ENCODE results near the gene RASGEF1C.

Gene RASGEF1C

DNA sequence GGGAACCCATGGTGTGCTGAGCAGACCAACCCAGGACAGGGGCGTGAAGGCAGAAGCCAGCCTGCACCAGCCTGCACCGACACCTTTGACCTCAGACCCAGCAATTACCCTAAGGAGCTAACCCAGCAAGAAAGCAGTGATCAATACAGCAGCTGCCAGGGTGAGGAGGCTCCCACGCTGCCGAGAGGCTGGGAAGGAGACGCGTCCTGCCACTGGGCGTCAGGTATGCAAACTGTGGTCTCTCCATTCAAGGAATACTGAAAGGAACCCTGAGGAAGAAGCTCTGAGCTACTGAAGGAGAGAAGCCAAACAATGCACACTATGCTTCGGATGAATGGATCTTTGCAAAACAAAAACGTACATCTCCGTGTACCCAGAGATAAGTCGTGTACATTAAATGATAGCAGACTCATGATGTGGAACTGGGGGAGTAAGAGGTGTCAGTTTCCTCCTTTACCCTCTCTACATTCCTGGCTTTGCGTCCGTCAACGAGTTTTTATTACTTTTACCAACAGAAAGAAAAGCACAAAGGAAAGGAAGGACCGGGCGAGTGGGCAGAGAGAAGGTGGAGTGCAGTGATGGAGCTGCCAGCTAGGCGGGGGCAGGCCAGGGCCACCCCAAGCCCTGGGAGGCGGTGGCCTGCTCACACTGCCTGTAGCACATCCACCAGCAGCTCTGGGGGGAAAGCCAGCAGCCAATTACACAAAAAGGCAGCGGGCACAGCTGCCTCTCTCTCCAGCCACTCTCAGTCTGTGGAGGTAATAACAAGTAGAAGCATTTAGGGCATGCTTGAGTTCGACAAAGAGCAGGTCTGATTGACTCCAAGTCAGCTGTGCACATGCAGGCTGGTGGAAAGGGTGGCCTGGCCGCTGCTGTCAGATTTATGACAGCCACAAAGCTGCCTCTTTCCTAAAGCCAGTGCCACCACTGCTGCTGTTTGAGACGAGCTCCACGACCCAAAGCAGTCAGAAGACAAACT is 29.3 kb downstream of the RASGEF1C start:
- DNase-seq: peak; percentile 25

DNA sequence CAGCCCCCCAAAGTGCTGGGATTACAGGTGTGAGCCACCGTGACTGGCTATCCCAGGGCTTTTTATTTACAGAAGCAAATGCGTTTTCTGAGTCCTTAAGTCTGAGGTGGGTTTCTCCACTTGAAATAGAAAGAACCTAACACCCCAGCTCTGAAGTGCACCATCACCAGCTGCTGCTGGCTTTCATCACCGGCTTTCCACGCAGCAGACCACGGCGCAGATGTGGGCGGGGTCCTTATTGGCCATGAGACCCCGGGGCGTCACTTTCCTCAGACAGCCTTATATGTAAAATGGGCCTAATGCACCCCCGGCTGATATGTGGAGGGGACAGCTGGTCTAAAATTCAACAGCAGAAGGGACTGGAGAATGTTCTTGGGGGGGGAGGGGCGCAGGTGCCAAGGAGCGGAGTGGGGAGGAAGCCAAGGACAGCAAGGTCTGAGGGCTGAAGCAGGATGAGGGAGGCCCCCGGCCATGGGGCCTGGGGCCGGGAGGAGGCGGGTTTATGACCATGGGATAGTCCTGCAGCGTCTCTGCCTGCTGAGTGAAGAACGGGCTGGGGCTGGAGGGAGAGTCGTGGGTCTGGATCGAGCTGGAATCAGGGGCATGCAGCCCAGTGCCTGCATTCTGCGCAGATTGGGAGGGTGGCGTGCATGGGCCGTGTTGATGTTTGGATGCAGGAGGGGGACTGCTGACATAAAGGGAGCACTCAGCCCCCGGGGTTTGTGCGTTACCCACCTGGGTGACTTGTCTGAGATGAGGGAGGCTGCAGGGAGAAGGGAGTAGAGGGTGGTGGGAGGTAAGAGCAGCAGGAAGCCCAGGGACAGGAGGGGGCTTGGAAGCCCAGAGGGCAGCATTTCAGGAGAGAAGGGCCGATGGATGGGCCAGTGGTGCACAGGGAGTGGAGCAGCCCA is 30.2 kb downstream of the RASGEF1C start:
- peak; percentile 26 for DNase-seq

DNA sequence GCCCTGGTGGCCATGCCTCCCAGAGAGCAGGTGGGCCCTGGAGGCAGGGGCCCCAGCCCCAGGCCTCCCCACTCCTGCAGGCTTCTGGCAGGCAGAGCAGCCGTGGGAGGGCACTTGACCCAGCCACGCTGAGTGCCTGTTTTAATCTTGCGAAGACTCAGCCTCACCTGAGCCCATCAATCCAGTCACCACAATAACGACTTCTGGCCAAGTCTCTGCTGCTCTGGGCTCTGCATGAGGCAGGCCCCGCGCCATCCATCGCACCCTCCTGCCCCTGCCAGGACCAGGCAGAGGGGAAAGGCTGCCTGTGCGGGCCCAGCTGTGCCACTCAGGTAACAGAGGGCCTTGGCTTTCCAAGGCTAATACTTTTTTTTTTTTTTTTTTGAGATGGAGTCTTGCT is 32.8 kb downstream of the RASGEF1C start:
- DNase-seq: no peak

DNA sequence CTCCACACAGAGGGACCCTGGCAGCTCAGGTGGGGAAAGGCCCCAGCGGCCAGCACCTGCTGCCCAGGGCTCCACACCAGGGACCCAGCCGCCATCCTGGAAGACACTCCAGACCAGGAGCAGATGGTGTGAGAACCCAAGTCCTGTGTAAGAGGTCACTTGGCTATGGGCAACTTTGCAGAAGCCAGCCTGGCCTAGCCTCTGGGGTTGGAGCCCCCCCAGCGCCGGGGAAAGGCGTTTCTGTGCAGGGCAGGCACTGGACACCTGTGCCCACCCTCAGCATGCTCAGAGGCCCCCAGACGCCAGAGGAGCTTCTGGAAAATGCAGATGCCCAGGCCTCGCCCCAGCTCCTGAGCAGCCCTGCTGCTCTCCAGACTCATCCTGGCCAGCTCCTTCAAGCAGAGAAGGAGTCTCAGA is 34.0 kb downstream of the RASGEF1C start:
- no peak for DNase-seq

DNA sequence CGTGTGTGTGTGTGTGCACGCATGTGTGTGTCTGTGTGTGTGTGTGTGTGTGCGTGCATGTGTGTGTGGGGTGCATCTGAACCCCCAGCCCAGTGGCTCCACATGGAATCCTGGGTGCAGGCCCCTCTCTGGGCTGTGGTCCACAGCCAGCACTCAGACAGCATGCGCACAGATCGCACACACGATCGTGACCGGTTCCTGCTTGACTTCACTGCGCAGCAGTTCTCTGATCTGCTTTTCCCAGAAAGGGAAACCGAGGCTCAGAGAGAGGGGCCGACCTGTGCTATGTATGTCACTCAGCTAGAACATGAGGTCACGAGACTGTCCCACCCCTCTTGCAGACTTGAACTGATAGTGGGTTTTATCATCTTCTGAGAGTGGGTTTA is 34.4 kb downstream of the RASGEF1C start:
- DNase-seq: no peak

DNA sequence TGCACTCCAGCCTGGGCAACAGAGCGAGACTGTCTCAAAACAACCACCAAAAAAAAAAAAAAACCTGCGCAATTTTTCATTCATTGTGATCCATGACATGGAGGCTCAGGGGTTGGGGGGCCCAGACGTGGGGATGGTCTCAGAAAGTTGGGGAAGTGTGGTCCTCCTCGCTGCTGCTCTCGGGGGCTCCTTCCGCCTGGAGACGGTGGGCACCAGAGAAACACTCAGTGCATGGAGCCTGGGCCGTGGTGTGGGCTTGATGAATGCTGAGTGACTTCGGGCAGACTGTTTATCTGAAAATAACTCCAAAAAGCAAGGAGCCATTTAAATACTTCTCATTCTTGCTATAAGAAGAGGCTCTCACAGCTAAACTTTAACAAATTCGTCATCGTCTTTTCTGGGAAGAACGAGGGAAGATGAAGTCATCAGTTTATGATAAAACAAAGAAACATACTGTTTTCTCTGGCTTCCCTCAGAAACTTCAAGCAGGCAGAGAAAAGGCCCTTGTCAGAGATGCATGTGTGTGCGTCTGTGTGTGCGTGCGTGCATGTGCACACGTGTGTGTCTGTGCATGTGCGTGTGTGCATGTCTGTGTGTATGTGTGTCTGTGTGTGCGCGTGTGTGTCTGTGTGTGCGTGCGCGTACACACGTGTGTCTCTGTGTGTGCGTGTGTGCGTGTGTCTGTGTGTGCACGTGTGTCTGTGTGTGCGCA is 35.0 kb downstream of the RASGEF1C start:
- DNase-seq: no peak

DNA sequence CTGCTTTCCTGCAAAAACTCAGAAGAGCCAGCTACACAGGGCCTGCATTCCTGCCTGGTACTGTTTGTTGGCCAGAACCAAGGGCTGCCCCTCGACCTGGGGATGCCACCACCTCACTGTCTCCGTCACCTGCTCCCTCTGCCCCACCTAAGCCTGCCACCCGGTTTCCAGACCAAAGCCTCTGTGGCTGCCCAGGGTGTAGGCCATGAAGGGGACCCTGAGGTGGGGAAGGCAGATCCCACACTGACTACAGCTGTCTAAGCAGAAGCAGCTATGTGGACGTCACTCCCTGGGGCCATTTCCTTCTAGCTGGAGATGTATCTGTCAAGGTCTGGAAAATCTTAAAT is 35.8 kb downstream of the RASGEF1C start:
- DNase-seq: no peak

DNA sequence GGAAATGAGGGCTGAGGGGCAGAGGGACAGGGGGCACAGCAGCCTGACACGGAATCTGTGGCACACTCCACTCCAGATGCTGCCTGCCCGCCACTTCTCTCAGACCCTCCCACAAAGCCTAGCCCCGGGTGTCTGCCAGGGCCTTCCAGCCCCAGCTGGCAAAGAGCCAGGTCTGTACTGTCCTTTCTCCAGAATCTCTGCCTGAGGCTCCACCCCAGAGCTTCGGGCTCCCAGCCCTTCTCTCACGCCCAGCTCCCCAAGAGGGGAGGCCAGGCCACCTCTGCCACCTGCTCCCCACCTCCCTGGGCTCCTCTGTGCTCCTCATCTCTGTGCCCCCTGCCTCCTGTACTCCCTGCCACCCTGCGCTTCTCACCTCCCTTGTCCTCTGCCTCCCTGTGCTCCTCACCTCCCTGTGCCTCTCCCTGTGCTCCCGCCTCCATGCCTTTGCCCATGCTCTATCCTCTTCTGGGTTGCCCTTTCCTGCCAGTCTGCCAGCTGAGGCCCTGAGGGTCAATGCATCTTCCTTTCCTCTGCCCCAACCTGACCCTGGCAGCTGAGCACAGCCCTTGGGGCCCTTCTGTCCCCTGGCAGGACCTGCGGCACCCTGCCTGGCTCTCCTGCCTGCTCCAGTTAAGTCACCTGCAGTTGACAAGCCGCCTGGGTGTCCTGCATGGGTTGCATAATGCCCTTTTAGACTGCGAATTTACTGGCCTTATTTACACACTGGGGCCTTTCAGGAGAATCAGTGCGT is 36.4 kb downstream of the RASGEF1C start:
- DNase-seq: peak; percentile 9

DNA sequence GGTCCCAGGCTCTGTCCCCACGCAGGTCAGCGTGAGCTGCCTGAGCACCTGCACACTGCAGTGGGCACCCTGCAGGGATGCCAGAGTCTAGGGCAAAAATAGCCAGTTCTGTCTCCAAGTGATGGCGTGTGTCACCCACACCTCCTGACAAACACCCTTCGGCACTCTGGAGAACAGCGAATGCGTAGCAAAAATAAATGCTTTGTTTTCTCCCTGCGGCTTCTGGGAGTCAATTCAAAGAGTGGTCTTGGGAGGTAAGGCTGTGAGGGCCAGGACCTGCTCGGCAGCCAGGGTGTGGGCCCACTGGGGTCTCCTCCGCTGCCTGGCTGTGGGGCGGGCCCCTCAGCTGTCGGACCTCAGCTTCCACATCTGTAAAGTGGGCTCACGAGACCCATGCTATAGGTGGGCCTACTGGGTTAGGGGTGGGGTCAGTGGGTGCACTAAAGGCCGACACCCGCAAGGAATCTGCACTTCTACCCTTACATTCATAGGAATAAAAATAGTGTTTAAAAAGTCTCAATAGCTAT is 37.4 kb downstream of the RASGEF1C start:
- no peak for DNase-seq

DNA sequence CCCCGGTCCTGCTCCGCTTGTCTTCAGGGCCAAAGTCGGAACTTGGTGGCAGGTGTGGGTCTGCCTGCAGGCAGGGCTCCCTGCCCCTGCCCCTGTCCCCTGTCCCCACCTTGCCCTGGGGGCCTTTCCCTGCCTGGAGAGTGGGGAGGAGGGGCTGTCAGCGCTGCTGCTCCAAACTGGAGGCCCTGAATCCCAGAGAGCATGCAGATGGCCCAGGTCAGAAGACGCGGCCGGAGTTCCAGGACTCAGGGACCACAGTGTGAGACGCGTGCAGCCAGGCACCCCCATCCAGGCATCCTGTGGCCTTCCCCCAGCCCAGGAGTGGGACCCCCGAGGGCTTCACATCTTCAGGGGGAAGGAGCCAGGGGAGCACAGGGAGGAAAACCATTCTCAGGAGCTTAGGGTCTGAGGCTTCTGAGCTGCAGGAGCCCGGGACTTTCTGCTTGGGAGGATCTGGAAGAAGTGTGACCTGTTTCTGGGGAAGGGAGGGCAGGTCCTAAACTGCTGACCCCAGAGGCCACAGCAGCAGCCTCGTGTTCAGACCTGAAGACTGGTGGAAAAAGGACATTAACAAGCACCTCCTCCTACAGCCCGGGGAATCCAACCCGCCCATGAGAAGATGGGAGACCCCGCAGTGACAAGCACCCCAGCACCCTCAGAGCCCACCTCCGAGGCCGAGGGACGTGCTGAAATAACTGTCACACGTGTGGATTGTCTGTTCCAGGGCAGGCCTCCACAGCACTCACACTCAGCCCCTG is 38.0 kb downstream of the RASGEF1C start:
- no peak for DNase-seq

DNA sequence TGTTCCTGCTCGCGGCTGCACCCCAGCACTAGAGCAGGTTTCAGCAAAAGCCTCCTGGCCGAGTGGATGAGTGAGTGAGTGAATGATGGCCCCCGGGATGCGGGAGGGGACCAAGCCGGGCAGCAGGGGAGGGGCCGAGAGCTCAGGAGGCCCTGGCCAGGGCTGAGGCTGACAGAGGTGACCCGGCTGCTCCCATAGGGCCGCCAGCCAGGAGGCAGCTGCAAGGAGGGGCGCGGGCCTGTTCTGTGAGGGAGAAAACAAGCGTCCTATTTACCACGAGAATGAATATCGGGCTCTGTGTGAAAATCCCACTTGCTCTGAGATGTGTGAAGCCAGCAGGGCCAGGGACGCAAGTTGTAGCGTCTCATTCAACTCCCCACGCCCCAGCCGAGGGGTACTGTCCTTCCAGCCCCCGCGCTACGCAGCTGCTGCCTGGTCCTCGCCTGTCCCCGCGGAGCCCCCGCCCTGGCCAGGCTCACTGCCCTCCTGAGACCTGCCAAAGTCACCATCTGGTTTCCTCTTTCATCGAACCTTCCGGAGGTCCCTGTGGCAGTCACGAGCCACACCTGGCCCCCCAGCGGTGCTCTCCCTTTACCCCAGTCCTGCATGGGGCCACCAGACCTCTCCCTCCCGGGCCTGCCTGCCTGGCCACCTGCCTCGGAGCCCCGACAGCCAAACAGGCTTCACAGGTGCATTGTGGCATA is 38.8 kb downstream of the RASGEF1C start:
- DNase-seq: no peak

DNA sequence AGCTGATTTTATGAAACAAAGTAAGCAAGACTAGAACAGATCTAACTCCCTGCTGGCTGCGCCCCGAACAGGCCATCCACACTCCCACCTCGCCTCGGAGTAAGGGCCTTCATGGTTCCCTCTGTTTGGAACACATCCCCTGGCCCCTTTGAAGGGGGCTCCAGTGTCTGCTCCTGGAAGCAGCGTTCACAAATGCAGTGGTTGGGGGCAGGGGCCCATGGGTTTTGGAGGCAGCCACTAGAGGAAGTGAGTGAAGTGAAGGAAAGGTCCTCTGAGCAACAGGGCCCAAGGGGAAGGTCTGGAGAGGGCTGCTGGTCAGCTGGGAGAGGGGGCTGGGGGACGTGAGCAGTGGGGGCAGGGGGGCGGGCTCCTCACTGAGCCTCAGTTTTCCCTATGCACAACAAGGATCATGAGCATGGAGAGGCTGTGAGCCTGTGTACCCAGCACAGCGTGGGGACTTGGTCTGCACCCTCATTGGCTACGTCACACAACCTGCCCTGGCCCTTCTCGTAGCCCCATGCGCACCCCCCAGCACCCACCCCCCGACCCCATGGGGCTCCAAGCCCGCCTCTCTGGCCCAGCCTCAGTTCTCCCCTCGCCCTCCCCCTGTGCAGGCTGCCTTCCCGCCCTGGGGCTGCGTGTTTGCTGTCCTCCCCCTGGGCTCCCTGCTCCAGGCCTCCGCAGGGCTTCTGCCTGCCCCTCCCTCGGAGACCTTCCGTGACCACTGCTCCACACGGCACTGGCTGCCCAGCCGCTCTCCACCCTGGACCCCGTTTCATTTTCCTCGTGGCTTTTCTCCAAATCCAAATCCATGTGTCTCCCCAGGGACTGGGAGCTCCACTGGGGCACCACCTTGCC is 39.5 kb downstream of the RASGEF1C start:
- no peak for DNase-seq

DNA sequence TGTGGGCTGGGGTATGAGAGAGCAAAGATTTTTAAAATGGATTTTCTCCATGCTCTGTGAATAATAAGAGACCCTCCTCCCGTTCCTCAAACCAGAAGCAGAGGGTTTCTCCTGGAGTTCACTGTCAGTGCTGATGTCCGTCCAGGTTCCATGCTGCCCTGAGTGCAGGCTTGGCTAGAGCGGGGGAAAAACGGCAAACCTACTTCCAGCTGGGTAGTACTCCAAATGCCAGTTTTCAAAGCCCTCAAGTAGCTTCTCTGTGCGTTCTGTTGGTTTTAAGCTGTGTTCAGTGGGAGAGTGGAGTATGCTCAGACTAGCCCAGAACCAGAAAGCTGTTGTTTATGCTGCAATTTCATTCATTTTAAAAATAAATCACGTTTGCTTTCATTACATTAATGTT is 40.3 kb downstream of the RASGEF1C start:
- no peak for DNase-seq

DNA sequence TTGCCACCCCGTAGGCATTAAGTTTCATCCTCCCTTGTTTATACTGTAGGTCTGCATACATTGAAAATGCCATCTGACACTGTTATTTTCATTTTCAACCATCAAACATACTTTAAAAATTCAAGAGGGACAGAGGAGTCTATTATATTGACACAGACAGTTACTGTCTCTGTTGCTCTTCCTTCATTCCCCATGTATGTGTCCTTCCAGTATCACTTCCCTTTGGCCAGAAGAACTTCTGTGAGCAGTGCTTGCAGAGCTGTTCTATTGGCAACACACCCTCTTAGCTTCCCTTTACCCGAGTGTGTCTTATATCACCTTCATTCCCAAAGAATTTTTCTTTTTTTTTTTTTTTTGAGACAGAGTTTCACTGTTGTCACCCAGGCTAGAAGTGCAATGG is 42.8 kb downstream of the RASGEF1C start:
- DNase-seq: no peak

DNA sequence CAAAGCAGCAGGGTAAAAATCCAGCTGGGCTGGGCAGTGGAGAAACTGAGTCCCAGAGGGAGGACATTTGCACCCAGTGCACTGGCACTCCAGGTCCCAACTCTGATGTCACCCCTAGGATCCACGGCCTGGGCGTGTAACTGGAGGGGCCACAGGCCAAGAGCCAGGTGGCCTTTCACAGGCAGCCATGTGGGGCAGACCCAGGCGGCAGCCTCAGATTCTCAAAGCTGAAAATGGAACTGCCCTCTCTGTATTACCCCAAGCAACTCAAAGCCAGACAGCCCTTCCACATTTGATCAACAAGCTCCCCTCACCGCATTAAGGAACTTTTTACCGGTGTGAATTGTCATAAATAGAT is 46.7 kb downstream of the RASGEF1C start:
- DNase-seq: no peak

DNA sequence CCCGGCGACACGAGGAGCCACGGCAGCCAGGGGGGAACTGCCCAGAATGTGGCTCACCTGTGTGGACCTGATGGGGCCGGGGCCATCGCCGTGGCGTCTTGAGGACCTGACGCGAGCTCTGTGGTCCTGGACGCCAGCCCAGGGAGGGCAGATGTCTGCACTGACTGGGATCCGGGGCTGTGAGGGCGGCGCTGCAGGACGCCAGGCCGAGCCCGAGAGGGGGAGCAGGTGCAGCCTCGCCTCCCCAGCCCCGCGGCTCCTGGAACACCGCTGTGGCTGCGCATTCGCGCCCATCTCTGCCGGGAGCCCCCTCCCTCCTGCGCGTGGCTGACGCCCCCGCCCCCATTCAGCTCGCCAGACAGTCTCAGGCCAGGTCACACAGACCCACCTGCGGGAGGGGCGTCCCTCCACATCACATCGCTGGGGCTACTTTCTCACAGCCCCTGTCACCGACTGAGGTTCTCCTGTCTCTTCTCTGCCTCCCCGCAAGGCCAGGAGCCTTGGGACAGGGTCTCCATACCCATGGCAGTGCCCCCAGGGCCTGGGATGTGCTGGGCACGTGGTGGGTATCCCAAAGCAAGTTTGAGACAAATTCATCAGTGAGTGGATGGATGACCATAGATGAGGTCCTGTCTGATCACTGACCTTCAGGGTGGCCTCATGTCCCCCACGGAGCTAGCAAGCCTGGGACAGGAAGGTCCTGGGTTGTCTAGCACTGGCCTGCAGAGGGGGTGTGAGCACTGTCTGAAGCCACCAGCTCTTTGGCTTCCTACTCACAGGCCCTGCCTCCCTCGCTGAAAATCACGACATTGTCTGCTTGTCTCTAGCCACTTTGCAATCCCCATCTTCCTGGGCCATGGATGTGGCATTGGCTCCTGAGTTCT is 47.3 kb downstream of the RASGEF1C start:
- peak; percentile 29 for DNase-seq

DNA sequence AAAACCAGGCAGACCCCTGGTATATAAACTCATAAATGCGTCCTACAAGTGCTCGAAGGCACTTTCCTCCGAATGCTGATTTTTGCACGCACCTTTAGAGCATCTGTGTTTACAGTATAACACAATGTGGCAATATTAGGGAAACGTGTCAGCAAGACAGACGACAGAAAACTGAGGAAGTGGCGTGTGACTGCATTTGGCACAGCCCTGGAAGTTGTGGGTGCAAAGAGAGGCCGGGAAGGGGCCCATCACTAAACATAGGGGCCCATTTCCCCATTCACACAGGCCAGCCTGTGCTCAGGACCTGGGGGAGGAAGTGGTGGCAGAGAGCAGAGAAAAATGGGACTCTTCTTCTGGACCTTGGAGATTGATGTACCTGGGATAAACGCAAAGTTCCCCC is 48.2 kb downstream of the RASGEF1C start:
- DNase-seq: no peak

DNA sequence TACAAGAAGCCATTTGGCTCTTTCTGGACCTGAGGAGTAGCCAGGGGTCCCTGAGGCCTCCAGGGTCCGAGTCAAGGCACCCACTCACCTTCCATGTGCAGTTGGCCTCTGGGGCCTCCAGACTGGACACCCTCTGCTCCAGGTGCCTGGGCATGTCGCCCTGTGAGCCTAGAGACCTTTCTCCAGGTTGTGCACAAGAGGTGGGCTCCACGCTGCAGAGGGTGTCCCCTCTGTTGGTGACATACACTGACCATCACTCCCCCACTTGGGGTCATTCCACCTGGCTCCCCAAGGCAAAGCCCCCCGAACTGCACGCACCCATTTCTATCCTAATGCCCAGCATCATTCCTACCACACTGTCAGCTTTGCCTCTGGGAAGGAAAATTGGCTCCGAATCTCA is 48.8 kb downstream of the RASGEF1C start:
- no peak for DNase-seq

DNA sequence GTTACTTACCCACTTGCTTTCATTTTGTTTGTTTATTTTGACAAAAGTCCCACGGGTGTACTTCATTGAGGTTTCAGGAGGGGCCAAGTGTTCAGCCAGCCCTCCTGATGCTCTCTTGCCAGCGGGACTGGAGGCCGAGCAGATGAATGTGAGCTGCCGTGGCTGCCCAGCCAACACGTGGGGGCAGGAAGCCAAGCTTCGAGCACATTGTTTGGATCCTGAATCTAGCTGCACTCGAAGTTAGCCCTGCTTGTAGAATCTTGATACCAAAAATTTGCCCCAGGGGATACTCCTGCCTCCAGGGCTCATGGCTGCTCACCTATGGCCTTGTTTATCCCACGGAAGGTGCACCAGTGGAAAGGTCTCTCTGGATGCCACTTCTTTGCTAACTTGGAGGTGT is 49.3 kb downstream of the RASGEF1C start:
- DNase-seq: no peak
